Measurements from ENCODE around the gene SUN3. TPM values are rescaled to one million over a fixed set of nuclear protein-coding genes. Genes with fewer than 3 reads are reported as not detected.
A peak's percentile ranks its signal among the peaks of the same experiment; 100 is the strongest.

The SUN3 gene
- total and polyA plus RNA-seq, 9 of the 15 experiments (the other 6 are each of a cell fraction or from before 2014, with no cell fraction given): 0.04 to 0.06 TPM; not detected in 7

DNA sequence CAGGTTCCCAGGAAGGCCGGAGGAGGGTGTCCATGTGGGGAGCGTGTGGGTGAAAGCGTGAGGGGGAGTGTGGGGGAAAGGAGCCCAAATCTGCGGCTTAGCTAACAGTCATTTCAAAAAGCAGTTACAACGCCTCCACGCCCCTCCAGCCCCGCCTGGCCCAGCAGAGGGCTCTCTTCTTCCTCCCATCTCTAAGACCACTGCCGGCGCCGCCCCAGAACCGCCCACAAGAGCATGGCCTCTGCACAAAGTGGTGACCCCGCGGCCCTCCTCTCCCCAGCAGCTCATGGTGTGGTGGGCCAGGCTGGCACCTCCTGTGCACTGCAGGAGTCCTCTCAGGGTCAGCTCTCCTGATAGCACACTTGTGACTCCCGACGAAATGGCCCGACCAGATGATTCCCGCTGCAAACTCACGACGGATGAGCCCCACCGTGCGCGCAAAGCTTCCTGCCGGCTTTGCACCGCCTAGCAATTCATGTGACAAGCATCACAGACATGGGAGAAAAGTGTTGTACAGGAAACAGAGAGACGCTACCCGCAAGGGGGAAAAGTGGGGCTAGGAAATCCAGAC is 37.1 kb downstream of the SUN3 start (continued):
- no peak for TF ChIP-seq RBM39 (optimal IDR thresholded peaks at IDR 0.05; ENCODE audit: low read depth, low read length)
- TF ChIP-seq FOXK1 (CRISPR knock-in tag; IDR thresholded peaks at IDR 0.05; ENCODE audit: borderline replicate concordance): no peak
- TF ChIP-seq XRCC5 (IDR thresholded peaks at IDR 0.05; ENCODE audit: low read depth, low read length): no peak
- TF ChIP-seq SNRNP70 (optimal IDR thresholded peaks at IDR 0.05; ENCODE audit: low read depth, low read length): no peak
- TF ChIP-seq, protein P1, sequence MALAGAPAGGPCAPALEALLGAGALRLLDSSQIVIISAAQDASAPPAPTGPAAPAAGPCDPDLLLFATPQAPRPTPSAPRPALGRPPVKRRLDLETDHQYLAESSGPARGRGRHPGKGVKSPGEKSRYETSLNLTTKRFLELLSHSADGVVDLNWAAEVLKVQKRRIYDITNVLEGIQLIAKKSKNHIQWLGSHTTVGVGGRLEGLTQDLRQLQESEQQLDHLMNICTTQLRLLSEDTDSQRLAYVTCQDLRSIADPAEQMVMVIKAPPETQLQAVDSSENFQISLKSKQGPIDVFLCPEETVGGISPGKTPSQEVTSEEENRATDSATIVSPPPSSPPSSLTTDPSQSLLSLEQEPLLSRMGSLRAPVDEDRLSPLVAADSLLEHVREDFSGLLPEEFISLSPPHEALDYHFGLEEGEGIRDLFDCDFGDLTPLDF (CRISPR knock-in tag; IDR thresholded peaks at IDR 0.05): no peak
- TF ChIP-seq HDAC8 (tag; IDR thresholded peaks at IDR 0.05): no peak
- 0 out of 2 replicates have a peak, but pooled peaks have one; percentile 13 for TF ChIP-seq L3MBTL2 (IDR thresholded peaks at IDR 0.05)
- no peak for TF ChIP-seq PYGO2 (tag; IDR thresholded peaks at IDR 0.05)
- TF ChIP-seq, protein P2, sequence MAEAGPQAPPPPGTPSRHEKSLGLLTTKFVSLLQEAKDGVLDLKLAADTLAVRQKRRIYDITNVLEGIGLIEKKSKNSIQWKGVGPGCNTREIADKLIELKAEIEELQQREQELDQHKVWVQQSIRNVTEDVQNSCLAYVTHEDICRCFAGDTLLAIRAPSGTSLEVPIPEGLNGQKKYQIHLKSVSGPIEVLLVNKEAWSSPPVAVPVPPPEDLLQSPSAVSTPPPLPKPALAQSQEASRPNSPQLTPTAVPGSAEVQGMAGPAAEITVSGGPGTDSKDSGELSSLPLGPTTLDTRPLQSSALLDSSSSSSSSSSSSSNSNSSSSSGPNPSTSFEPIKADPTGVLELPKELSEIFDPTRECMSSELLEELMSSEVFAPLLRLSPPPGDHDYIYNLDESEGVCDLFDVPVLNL (CRISPR knock-in tag; IDR thresholded peaks at IDR 0.05; ENCODE audit: low read depth): no peak
- no peak for TF ChIP-seq NR2C2 (CRISPR knock-in tag; IDR thresholded peaks at IDR 0.05)
- no peak for TF ChIP-seq NR2C2 (tag; IDR thresholded peaks at IDR 0.05)
- TF ChIP-seq MYBL2 (IDR thresholded peaks at IDR 0.05; ENCODE audit: low read depth): peak; percentile 70
- no peak for TF ChIP-seq MYBL2 (CRISPR knock-in tag; IDR thresholded peaks at IDR 0.05; ENCODE audit: borderline replicate concordance)
- TF ChIP-seq POLR2AphosphoS2 (IDR thresholded peaks at IDR 0.05; ENCODE audit: low read length): no peak
- 0 out of 4 replicates have a peak, but pooled peaks have one; percentile 18 for TF ChIP-seq MAZ (CRISPR knock-in tag; conservative IDR thresholded peaks at IDR 0.05 in 1 of 2, IDR thresholded peaks at IDR 0.05 in 1 of 2)
- TF ChIP-seq MYC (IDR thresholded peaks at IDR 0.05; ENCODE audit: low read depth, low read length): peak; percentile 56; the same call in 1 of the 2 replicates
- TF ChIP-seq MYC (CRISPR knock-in tag; IDR thresholded peaks at IDR 0.05; ENCODE audit: borderline replicate concordance, low read depth): no peak
- no peak for TF ChIP-seq ZNF165 (CRISPR knock-in tag; IDR thresholded peaks at IDR 0.05; ENCODE audit: borderline replicate concordance)
- TF ChIP-seq, protein P3, sequence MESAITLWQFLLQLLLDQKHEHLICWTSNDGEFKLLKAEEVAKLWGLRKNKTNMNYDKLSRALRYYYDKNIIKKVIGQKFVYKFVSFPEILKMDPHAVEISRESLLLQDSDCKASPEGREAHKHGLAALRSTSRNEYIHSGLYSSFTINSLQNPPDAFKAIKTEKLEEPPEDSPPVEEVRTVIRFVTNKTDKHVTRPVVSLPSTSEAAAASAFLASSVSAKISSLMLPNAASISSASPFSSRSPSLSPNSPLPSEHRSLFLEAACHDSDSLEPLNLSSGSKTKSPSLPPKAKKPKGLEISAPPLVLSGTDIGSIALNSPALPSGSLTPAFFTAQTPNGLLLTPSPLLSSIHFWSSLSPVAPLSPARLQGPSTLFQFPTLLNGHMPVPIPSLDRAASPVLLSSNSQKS (CRISPR knock-in tag; IDR thresholded peaks at IDR 0.05): no peak
- TF ChIP-seq, protein P4, sequence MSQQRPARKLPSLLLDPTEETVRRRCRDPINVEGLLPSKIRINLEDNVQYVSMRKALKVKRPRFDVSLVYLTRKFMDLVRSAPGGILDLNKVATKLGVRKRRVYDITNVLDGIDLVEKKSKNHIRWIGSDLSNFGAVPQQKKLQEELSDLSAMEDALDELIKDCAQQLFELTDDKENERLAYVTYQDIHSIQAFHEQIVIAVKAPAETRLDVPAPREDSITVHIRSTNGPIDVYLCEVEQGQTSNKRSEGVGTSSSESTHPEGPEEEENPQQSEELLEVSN (IDR thresholded peaks at IDR 0.05; ENCODE audit: borderline replicate concordance in 1 of 2, extremely low read depth in 1 of 2, insufficient read depth in 1 of 2, insufficient read length in 1 of 2, low read depth in 1 of 2, low read length in 1 of 2, poor library complexity in 1 of 2, severe bottlenecking in 1 of 2): peak in 1 of 2 experiments; percentile 41
- peak; percentile 69; the same call in 1 of the 2 replicates for TF ChIP-seq CC2D1A (IDR thresholded peaks at IDR 0.05)
